Measurements from ENCODE around the gene STRBP. TPM values are rescaled to one million over a fixed set of nuclear protein-coding genes. Genes with fewer than 3 reads are reported as not detected.
A peak's percentile ranks its signal among the peaks of the same experiment; 100 is the strongest.
"Not testable (repeated sequence)": the region's sequence is repeated elsewhere in the genome, so short reads cannot be mapped to it uniquely, and the experiment has no call there.

The STRBP gene
- total RNA-seq, 1 donor from 2014 or later = 21.6 TPM

GRCh38 chr9:123286324-123286723 is 17.9 kb upstream of the STRBP start:
- no peak for ATAC-seq
- no peak for DNase-seq (ENCODE audit: missing footprints)
- intact Hi-C loops (cut with DNase I) = no loop called here

GRCh38 chr9:123284656-123285055 is 16.3 kb upstream of the STRBP start:
- intact Hi-C loops (cut with DNase I) = loop anchor here (5.0 kb wide), 1 partner anchor 38 kb away; no protein-coding TSS in a partner anchor
- DNase-seq (ENCODE audit: missing footprints) (no peak), ATAC-seq (no peak)

GRCh38 chr9:123283455-123283854 is 15.1 kb upstream of the STRBP start:
- no peak for DNase-seq (ENCODE audit: missing footprints)
- intact Hi-C loops (cut with DNase I) = loop anchor here (2.0 to 5.0 kb wide), 2 partner anchors 21 to 39 kb away; no protein-coding TSS in a partner anchor
- no peak for ATAC-seq

DNA sequence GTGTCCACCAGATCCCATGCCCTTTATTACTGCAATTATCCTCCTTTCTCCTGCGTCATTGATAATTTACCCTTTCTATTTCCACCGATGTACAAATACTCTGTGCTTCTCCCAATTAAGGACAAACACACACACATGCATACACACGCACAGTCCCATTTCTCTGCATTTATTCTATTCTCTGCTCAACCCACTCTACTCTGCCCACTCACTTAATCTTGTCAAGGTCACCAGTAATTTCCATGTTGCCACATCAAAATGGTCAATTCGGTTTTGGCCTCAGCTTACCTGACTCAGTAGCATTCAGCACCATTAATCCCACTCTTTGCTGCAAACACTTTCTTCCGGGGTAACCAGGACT is 14.6 kb upstream of the STRBP start:
- no peak for ATAC-seq
- no peak for DNase-seq (ENCODE audit: missing footprints)
- intact Hi-C loops (cut with DNase I) = loop anchor here (2.0 to 5.0 kb wide), 2 partner anchors 22 to 39 kb away; no protein-coding TSS in a partner anchor

DNA sequence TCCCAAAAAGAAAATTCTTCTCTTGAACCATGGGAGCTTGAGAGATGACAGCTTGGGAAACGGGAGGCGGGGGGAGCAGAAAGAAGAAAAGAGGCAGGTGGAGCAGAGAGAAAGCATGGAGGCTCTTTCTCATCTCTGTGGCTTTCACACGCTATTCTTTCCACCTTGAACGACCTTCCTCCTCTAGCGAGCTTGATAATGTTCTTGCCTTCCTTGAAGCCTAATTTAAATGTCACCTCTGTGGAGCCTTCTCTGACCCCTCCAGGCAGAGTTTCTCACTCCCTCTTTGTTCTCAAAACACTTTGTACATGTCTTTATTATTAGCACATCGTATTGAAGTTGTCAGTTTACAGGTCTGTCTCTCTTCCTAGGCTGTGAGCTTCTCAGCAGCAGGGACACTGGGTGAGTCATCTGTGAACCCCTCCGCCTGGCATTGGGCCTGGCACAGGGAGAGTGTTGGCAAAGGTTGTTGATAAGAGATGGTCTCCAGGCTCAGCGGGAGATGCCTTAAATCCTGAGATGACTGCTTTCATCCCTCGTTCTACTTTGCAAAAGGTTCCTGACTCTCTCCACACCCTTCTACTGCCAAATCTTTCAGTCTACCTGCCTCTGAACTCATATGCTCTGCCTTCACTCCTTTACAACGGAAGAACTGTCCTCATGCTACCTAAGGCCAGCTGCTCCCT is 14.1 kb upstream of the STRBP start:
- peak; percentile 80 for DNase-seq (ENCODE audit: missing footprints)
- peak; percentile 92 for ATAC-seq
- intact Hi-C loops (cut with DNase I) = loop anchor here (2.0 to 5.0 kb wide), 2 partner anchors 22 to 40 kb away; no protein-coding TSS in a partner anchor

- ATAC-seq (no peak), DNase-seq (ENCODE audit: missing footprints) (no peak)
- intact Hi-C loops (cut with DNase I) = loop anchor here (2.0 to 5.0 kb wide), 2 partner anchors 23 to 40 kb away; no protein-coding TSS in a partner anchor
Measured at GRCh38 chr9:123281659-123282350, 13.4 kb upstream of the STRBP start.

DNA sequence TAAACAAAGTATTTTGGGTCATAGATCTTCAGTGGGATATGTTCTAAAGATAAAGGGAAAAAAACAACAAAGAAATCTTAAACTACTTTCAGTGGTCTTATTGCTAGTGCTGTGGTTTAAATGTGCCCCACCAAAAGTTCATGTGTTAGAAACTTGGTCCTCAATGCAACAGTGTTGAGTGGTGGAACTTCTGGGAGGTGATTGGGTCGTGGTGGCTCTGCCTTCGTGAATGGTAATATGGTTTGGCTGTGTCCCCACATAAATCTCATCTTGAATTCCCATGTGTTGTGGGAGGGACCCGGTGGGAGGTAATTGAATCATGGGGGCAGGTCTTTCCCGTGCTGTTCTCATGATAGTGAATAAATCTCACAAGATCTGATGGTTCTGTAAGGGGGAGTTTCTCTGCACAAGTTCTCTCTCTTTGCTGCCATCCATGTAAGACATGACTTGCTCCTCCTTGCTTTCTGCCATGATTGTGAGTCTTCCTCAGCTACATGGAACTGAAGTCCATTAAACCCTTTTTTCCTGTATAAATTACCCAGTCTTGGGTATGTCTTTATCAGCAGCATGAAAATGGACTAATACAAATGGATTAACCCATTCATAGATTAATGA is 10.6 kb upstream of the STRBP start:
- DNase-seq (ENCODE audit: missing footprints); intact Hi-C loops (cut with DNase I); ATAC-seq: not testable (repeated sequence)

DNA sequence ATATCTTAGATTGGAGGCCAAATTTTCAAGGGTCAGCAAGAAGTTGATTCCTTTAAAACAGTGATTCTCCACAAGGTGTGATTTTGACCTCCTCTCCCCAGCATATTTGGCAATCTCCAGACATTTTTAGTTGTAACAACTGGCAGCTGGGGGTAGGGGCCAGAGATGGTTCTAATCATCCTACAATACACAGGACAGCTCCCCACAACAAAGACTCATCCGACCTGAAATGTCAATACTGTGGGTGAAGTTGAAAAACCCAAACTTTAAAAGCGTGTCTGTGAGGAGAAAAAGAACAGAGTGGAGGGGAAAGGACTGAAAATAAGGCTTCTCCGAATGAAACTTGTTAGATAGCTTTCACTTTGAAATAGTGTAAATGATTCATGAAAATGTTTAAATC is 10.0 kb upstream of the STRBP start:
- intact Hi-C loops (cut with DNase I) = no loop called here
- DNase-seq (ENCODE audit: missing footprints) (no peak), ATAC-seq (no peak)

GRCh38 chr9:123276551-123276950 is 8.2 kb upstream of the STRBP start:
- DNase-seq (ENCODE audit: missing footprints) = no peak
- intact Hi-C loops (cut with DNase I) = no loop called here
- ATAC-seq = no peak

DNA sequence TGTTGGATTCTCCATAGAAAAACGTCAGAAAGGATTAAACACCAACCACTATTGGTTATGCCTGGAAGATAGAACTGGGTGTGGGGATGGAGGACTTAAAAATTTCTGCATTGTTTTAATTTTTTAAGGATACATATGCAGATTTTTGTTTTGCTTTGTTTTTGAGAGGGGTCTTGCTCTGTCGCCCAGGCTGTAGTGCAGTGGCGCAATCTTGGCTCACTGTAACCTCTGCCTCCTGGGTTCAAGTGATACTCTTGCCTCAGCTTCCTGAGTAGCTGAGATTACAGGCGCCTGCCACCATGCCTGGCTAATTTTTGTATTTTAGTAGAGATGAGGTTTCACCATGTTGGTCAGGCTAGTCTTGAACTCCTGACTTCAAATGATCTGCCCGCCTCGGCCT is 2.7 kb upstream of the STRBP start:
- DNase-seq (ENCODE audit: missing footprints); intact Hi-C loops (cut with DNase I); ATAC-seq: not testable (repeated sequence)

DNA sequence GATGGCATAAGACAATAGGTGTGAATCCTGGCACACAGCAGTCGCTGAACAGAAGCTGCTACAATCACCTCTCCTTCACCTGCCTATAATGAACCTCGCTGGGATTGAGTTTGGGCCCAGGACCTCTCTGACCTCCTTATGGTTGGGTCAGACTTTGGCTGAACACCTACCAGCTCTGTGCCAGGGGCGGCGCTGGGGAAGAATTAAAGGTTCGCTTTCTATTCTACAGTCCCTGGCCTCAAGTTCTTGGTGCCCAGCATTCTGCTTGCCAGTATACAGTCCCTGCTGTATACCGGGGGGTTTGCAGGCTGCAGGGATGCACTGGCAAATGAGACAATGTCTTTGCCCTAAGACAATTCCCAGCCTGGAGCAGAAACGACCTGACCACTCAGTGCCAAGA is 895 bp upstream of the STRBP start:
- DNase-seq (ENCODE audit: missing footprints) (peak; percentile 62), ATAC-seq (no peak)
- intact Hi-C loops (cut with DNase I) = loop anchor here (10.0 kb wide), 1 partner anchor 76 kb away; no protein-coding TSS in a partner anchor

GRCh38 chr9:123268199-123268464 is 254 bp downstream of the STRBP start:
- DNase-seq (ENCODE audit: missing footprints) (no peak), ATAC-seq (no peak)
- intact Hi-C loops (cut with DNase I) = loop anchor here (10.0 kb wide), 1 partner anchor 77 kb away; no protein-coding TSS in a partner anchor

DNA sequence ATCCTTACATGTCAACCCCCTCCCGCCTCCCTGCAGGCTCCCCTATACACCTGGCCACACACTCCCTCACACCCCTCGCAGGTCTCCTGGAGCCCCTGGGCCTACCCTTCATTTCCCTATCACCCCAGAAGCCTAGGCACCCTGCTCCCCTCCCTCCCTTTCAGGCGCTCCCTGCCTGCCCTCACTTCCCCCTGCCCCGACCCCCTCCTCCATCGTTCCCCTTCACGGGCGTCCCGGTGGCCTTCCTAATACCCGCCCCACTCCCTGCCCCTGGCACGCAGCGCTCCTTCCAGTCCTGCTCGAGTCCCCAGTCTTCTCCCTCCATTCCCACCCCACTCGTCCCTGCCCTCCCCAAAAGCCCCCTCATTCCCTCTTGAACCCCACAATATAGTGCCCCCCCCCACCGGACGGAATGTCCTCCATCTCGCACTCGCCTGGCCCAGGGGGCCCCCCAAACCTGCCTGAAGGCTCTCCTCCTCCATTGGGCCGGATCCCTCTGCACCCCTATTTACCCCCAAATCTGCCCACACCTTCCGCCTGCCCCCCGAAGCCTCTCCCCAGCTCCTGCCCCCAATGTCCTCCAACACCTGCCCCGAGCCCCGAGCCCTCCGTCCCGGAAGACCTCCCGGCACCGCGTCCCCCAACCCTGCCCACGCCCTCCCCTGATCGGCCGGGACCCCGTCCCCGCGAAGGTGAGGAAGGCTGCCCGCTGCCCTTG is 746 bp downstream of the STRBP start:
- peak; percentile 56 for DNase-seq (ENCODE audit: missing footprints)
- no peak for ATAC-seq
- intact Hi-C loops (cut with DNase I) = loop anchor here (10.0 kb wide), 1 partner anchor 77 kb away; no protein-coding TSS in a partner anchor

DNA sequence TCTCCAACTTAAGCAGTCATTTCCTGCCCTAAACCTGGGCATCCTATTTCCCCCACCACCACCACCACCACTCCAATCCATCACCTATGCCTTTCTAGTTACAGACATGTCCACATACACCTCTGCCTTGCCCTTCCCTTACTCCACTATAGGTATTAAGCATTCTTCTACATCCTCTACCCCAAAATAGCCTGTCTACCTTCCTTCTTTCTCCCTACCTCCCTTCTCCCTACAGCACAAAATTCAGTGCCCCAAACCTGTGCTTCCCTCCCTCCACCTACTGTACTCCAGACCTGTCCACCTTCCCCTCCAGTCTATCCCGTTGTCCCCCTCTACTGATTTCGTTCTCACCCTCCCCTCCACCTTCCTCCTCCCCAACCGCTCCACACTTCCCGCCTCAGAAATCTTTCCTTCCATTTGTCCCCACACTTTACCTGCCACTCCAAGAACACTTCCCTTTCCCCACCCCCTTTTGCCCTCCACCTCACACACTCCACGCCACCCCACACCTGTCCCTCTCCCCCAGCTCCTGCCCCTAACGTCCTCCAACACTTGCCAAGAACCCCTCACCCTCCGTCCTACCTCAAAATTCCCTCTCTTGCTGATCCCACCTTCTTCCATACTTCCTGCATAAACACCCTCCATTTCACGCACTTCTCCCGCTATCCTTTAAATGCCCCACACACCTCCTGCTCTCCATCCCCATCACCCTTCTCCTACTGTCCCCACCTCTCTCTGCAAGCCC is 1.6 kb downstream of the STRBP start:
- no peak for DNase-seq (ENCODE audit: missing footprints)
- no peak for ATAC-seq
- intact Hi-C loops (cut with DNase I) = loop anchor here (10.0 kb wide), 1 partner anchor 78 kb away; no protein-coding TSS in a partner anchor

GRCh38 chr9:123265833-123266232 is 2.6 kb downstream of the STRBP start:
- ATAC-seq (no peak), DNase-seq (ENCODE audit: missing footprints) (no peak)
- intact Hi-C loops (cut with DNase I) = loop anchor here (10.0 kb wide), 1 partner anchor 79 kb away; no protein-coding TSS in a partner anchor

- ATAC-seq = no peak
- intact Hi-C loops (cut with DNase I) = loop anchor here (10.0 kb wide), 1 partner anchor 82 kb away; no protein-coding TSS in a partner anchor
Measured at GRCh38 chr9:123263227-123263626, 5.2 kb downstream of the STRBP start.

DNA sequence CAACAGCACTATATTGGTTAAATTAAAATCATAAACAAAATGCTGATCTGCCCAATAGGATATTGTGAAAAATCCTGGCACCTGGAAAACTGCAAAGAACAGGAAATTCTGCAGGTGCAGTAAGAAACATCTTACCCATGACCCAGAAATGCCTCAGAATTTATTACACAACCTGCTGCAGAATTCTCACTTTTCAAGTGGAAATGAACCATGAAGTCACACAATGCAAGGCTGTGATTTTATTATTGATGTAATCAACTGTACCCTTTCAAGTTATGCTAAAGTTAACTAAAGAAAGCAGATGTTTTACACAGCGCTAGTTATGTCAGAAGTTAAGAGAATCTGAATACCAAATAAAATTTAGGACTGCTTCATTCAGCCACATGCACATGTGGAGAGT is 6.0 kb downstream of the STRBP start:
- intact Hi-C loops (cut with DNase I) = loop anchor here (10.0 kb wide), 1 partner anchor 82 kb away; no protein-coding TSS in a partner anchor
- ATAC-seq = no peak
- no peak for DNase-seq (ENCODE audit: missing footprints)

More at GRCh38 chr9:123263227-123263626, 5.2 kb downstream of the STRBP start:
- DNase-seq (ENCODE audit: missing footprints) = no peak
